Spleen (tissue), 7 donors: ENCODE measurements around the gene PGP.

ENCODE experiments used
- CTCF ChIP-seq, 11 experiments: fragments of 200-600 bp in 7 of 11; fragments of 450-650 bp in 4 of 11; sonication (generic) in 4 of 11; IDR thresholded peaks in 8 of 11; conservative IDR thresholded peaks in 3 of 11; 1 replicate in 7 of 11; 2 replicates in 4 of 11; pipeline versions ENCODE4 v1.4.0 to v1.8.0; 2016 to 2021; ENCODE audit warnings: antibody characterized with exemption in 11 of 11, inconsistent platforms in 4 of 11, mild to moderate bottlenecking in 1 of 11
- POLR2A ChIP-seq, 3 donors: fragments of 450-650 bp; IDR thresholded peaks; one replicate each; pipeline ENCODE4 v1.5.1; 2017; ENCODE audit warnings: antibody characterized with exemption in 3 of 3, mild to moderate bottlenecking in 1 of 3
- donor health status: DM: no; HTN: no; CAD: no; lungs with moderate emphysema.
- donor health status: DM: no; HTN: no; CAD: no.
- donor health status: DM: no; HTN: no; CAD: no.

DNA sequence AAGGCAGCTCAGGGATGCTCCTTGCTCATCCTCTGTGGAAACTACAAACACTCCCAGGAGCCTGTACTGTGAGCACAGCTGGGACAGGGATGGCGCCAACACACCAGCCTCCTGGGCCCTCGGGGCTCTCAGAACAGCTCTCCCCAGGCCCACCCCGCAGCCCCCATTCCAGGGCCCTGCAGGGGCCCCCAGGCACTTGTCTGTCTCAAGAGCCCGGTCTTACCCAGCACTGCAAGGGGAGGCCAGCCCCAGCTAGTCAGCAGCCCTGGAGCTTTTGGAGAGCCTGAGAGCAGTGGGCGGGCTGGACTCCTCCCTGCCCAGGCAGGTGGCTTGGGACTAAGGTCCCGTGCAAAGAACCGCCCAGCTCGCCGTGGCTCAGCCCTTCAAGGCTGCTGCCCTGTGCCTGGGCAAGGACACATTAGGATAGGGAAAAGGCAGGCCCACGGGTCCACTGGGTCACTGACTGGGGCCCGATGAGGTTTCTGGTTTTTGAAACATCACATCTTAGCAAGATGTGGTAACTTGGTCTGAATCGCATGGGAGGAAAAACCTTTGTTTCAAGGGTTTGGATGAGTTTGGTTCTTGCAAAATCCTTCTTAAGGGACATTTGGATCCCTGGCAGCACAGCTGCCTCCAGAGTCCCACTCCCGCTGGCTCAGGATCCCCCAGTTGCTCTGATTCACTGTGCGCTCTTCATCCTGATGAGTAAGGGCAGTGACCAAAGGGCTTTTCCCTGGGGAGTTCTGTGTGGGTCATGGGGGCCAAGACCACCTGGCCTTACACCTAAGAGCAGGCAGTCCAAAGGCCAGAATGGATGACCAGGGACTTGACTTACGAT, 24.4 kb upstream of the PGP start:
- no peak for TF ChIP-seq CTCF (IDR thresholded peaks at IDR 0.05 in 8 of 11, conservative IDR thresholded peaks at IDR 0.05 in 3 of 11)
- no peak for TF ChIP-seq POLR2A (IDR thresholded peaks at IDR 0.05)
